ENCODE measurements around the gene ASAP2.
"Not testable (repeated sequence)": the region's sequence is repeated elsewhere in the genome, so short reads cannot be mapped to it uniquely, and the experiment has no call there.

Gene ASAP2

GRCh38 chr2:9380702-9381628, 174.4 kb downstream of the ASAP2 start:
- no peak for DNase-seq (ENCODE audit: low spot score)

GRCh38 chr2:9382604-9383235, 176.1 kb downstream of the ASAP2 start:
- no peak for DNase-seq (ENCODE audit: low spot score)

GRCh38 chr2:9384521-9384920, 177.9 kb downstream of the ASAP2 start:
- DNase-seq (ENCODE audit: low spot score) = no peak

GRCh38 chr2:9385841-9386240, 179.2 kb downstream of the ASAP2 start:
- no peak for DNase-seq (ENCODE audit: low spot score)

GRCh38 chr2:9388199-9388681, 181.6 kb downstream of the ASAP2 start:
- no peak for DNase-seq (ENCODE audit: low spot score)

- DNase-seq (ENCODE audit: low spot score) = no peak
These were observed 182.6 kb downstream of the ASAP2 start for GRCh38 chr2:9388950-9389911.

GRCh38 chr2:9390151-9390850, 183.7 kb downstream of the ASAP2 start:
- DNase-seq (ENCODE audit: low spot score) = no peak

GRCh38 chr2:9390991-9391390, 184.4 kb downstream of the ASAP2 start:
- no peak for DNase-seq (ENCODE audit: low spot score)

GRCh38 chr2:9391961-9392720, 185.5 kb downstream of the ASAP2 start:
- no peak for DNase-seq (ENCODE audit: low spot score)

- DNase-seq (ENCODE audit: low spot score) = no peak
These were observed 186.5 kb downstream of the ASAP2 start for GRCh38 chr2:9392898-9393765.

- no peak for DNase-seq (ENCODE audit: low spot score)
These were observed 188.2 kb downstream of the ASAP2 start for GRCh38 chr2:9394816-9395215.

- no peak for DNase-seq (ENCODE audit: low spot score)
These were observed 190.6 kb downstream of the ASAP2 start for GRCh38 chr2:9397201-9397600.

GRCh38 chr2:9398251-9398650, 191.6 kb downstream of the ASAP2 start:
- not testable (repeated sequence) for DNase-seq (ENCODE audit: low spot score)

- peak; percentile 79 for DNase-seq (ENCODE audit: low spot score)
These were observed 192.5 kb downstream of the ASAP2 start for GRCh38 chr2:9398881-9399780.

GRCh38 chr2:9400268-9401058, 193.9 kb downstream of the ASAP2 start:
- no peak for DNase-seq (ENCODE audit: low spot score)

GRCh38 chr2:9401059-9401547, 194.5 kb downstream of the ASAP2 start:
- no peak for DNase-seq (ENCODE audit: low spot score)

- DNase-seq (ENCODE audit: low spot score) = no peak
These were observed 195.2 kb downstream of the ASAP2 start for GRCh38 chr2:9401646-9402371.

Data from COLO829 (cell line).